ACHN (cell line): ENCODE measurements around the gene BEX1.
A peak's percentile ranks its signal among the peaks of the same experiment; 100 is the strongest.
"Not testable (repeated sequence)": the region's sequence is repeated elsewhere in the genome, so short reads cannot be mapped to it uniquely, and the experiment has no call there.

Experiments used
- DNase-seq: peaks from one replicate; pipeline ENCODE4 v3.0.0-alpha.2; 2015
- in situ Hi-C: cut with HindIII; loops from 2 replicates; pipeline ENCODE4 v1.10.0; 2017; ENCODE audit warnings: low sequenced_read_pairs, low pct_ligation_motif_present, low pct_unique_long_range_greater_than_20kb

The BEX1 gene

GRCh38 chrX:103063918-103064434 is at the start of gene BEX1:
TSS of gene BEX1 (minus strand) at chrX:103064171. CDS start at chrX:103063274, 897 bp downstream.
- DNase-seq: peak; percentile 6
- in situ Hi-C loops: no loop called here

- DNase-seq, in situ Hi-C loops: not testable (repeated sequence)
Observed at GRCh38 chrX:103109497-103109896, 45.5 kb upstream of the BEX1 start.

- DNase-seq: no peak
- in situ Hi-C loops: no loop called here
Observed at GRCh38 chrX:103107836-103108235, 43.9 kb upstream of the BEX1 start.

- in situ Hi-C loops, DNase-seq: not testable (repeated sequence)
Observed at GRCh38 chrX:103107227-103107737, 43.3 kb upstream of the BEX1 start.

GRCh38 chrX:103104370-103104769 is 40.4 kb upstream of the BEX1 start:
- DNase-seq, in situ Hi-C loops: not testable (repeated sequence)

- in situ Hi-C loops, DNase-seq: not testable (repeated sequence)
Observed at GRCh38 chrX:103103866-103104265, 39.9 kb upstream of the BEX1 start.

- in situ Hi-C loops: no loop called here
Observed at GRCh38 chrX:103101299-103102042, 37.5 kb upstream of the BEX1 start.

GRCh38 chrX:103100484-103100883 is 36.5 kb upstream of the BEX1 start:
- in situ Hi-C loops: no loop called here
- DNase-seq: no peak

More at GRCh38 chrX:103101299-103102042, 37.5 kb upstream of the BEX1 start:
- DNase-seq: no peak

- in situ Hi-C loops: no loop called here
- no peak for DNase-seq
Observed at GRCh38 chrX:103099691-103100090, 35.7 kb upstream of the BEX1 start.

GRCh38 chrX:103098488-103098887 is 34.5 kb upstream of the BEX1 start:
- DNase-seq: no peak
- in situ Hi-C loops: no loop called here

- DNase-seq: no peak
- in situ Hi-C loops: no loop called here
Observed at GRCh38 chrX:103092942-103093341, 29.0 kb upstream of the BEX1 start, which contains the start of gene NXF3. TSS of gene NXF3 (minus strand) at chrX:103093143. CDS start at chrX:103093023, 120 bp downstream.

- in situ Hi-C loops: no loop called here
- no peak for DNase-seq
Observed at GRCh38 chrX:103081051-103081450, 17.1 kb upstream of the BEX1 start.

- DNase-seq: no peak
- in situ Hi-C loops: no loop called here
Observed at GRCh38 chrX:103073467-103073866, 9.5 kb upstream of the BEX1 start.

GRCh38 chrX:103066606-103067005 is 2.6 kb upstream of the BEX1 start:
- DNase-seq: no peak
- in situ Hi-C loops: no loop called here

GRCh38 chrX:103063191-103063845 is 653 bp downstream of the BEX1 start:
- DNase-seq: peak; percentile 19
- in situ Hi-C loops: no loop called here

GRCh38 chrX:103061486-103061885 is 2.5 kb downstream of the BEX1 start:
- DNase-seq: no peak
- in situ Hi-C loops: no loop called here

GRCh38 chrX:103056902-103057301 is 7.1 kb downstream of the BEX1 start:
- DNase-seq: no peak
- in situ Hi-C loops: no loop called here

GRCh38 chrX:103052625-103053024 is 11.3 kb downstream of the BEX1 start:
- DNase-seq: no peak
- in situ Hi-C loops: no loop called here

- no peak for DNase-seq
- in situ Hi-C loops: no loop called here
Observed at GRCh38 chrX:103051260-103051789, 12.6 kb downstream of the BEX1 start.
